SJSA1 (cell line): ENCODE results near the gene OR2AT4. TPM values are rescaled to one million over a fixed set of nuclear protein-coding genes. Genes with fewer than 3 reads are reported as not detected.
"Not testable (repeated sequence)": the region's sequence is repeated elsewhere in the genome, so short reads cannot be mapped to it uniquely, and the experiment has no call there.

Experiments used
- DNase-seq, 2 experiments: peaks; one replicate each; pipeline ENCODE4 v3.0.0-alpha.2; 2015 to 2020; ENCODE audit warnings: low spot score in 2 of 2, low read depth in 1 of 2
- H3K27ac ChIP-seq: fragments of 250-450 bp; sonication (Bioruptor Pico); 2 replicates; pipeline ENCODE4 v1.5.1; 2020; ENCODE audit warnings: mild to moderate bottlenecking, moderate library complexity
- H3K27me3 ChIP-seq: fragments of 250-450 bp; sonication (Bioruptor Pico); replicated peaks from 2 replicates; pipeline ENCODE4 v1.5.1; 2020; ENCODE audit warnings: mild to moderate bottlenecking, moderate library complexity
- H3K36me3 ChIP-seq: fragments of 250-450 bp; sonication (Bioruptor Pico); 2 replicates; pipeline ENCODE4 v1.5.1; 2020; ENCODE audit warnings: mild to moderate bottlenecking
- H3K4me1 ChIP-seq: fragments of 250-450 bp; sonication (Bioruptor Pico); replicated peaks from 2 replicates; pipeline ENCODE4 v1.6.1; 2021; ENCODE audit warnings: mild to moderate bottlenecking
- H3K4me3 ChIP-seq: fragments of 250-450 bp; sonication (Bioruptor Pico); 2 replicates; pipeline ENCODE4 v1.5.1; 2020; ENCODE audit warnings: mild to moderate bottlenecking
- H3K9me3 ChIP-seq: fragments of 250-450 bp; sonication (Bioruptor Pico); replicated peaks from 2 replicates; pipeline ENCODE4 v1.5.1; 2020; ENCODE audit warnings: mild to moderate bottlenecking
- total RNA-seq: library from RNA; depleted of rRNA; stranded (reverse); fragments of >200 nt; shearing (Covaris generic); gene quantifications from 2 replicates; pipeline ENCODE4 v1.2.3, GENCODE V29; 2014

OR2AT4 gene
- total RNA-seq, 1 experiment from 2014 or later = not detected

- H3K27ac ChIP-seq = no peak overlapping the region
- no peaks in the 10 kb centered on the region for H3K4me1 ChIP-seq
- H3K9me3 ChIP-seq = no peaks in the 10 kb centered on the region
- H3K4me3 ChIP-seq = no peak overlapping the region
- H3K36me3 ChIP-seq = no peaks in the 10 kb centered on the region
- DNase-seq = no peak
- H3K27me3 ChIP-seq = 0 out of 2 replicates have a peak, but pooled peaks cover 3% of the 10 kb centered on the region
These were observed 28.1 kb downstream of the OR2AT4 start for GRCh38 chr11:75068559-75068958.

GRCh38 chr11:75066061-75066460 is 30.6 kb downstream of the OR2AT4 start:
- Histone ChIP-seq H3K36me3 (no peaks in the 10 kb centered on the region), H3K27ac (no peak overlapping the region), H3K4me3 (no peak overlapping the region), H3K9me3 (no peaks in the 10 kb centered on the region), H3K27me3 (0 out of 2 replicates have a peak, but pooled peaks cover 3% of the 10 kb centered on the region), H3K4me1 (no peaks in the 10 kb centered on the region)
- DNase-seq = no peak

GRCh38 chr11:75063741-75064314 is 32.8 kb downstream of the OR2AT4 start:
- Histone ChIP-seq H3K36me3 (no peaks in the 10 kb centered on the region), H3K27ac (no peak overlapping the region), H3K27me3 (0 out of 2 replicates have a peak, but pooled peaks cover 3% of the 10 kb centered on the region), H3K4me3 (no peak overlapping the region), H3K4me1 (no peaks in the 10 kb centered on the region), H3K9me3 (no peaks in the 10 kb centered on the region)
- DNase-seq = no peak

- Histone ChIP-seq H3K4me3 (no peak overlapping the region), H3K9me3 (no peaks in the 10 kb centered on the region), H3K36me3 (no peaks in the 10 kb centered on the region), H3K4me1 (no peaks in the 10 kb centered on the region), H3K27ac (no peak overlapping the region), H3K27me3 (no peaks in the 10 kb centered on the region)
- no peak for DNase-seq
These were observed 37.4 kb downstream of the OR2AT4 start for GRCh38 chr11:75059299-75059698.

DNA sequence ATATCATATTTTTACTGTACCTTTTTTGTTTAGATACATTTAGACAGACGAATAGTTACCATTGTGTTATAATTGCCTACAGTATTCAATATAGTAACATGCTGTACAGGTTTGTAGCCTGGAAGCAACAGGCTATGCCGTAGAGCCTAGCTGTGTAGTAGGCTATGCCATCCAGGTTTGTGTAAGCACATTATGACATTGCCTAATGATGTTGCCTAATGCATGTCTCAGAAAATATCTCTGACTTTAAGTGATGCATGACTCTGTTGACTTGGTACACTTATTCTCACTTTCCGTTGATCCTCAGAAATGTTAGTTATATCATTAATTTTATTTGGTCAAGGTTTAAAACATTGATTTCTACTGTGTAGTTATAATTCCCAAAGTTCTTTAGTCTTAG is 39.9 kb downstream of the OR2AT4 start:
- Histone ChIP-seq H3K9me3 (no peaks in the 10 kb centered on the region), H3K36me3 (no peaks in the 10 kb centered on the region)

GRCh38 chr11:75055511-75055910 is 41.2 kb downstream of the OR2AT4 start:
- H3K27me3 ChIP-seq = no peaks in the 10 kb centered on the region
- H3K9me3 ChIP-seq = no peaks in the 10 kb centered on the region
- no peak for DNase-seq
- H3K27ac ChIP-seq = no peak overlapping the region
- no peak overlapping the region for H3K4me3 ChIP-seq
- H3K36me3 ChIP-seq = no peaks in the 10 kb centered on the region
- H3K4me1 ChIP-seq = no peaks in the 10 kb centered on the region

More for the DNA sequence above, 39.9 kb downstream of the OR2AT4 start:
- H3K4me3 ChIP-seq = no peak overlapping the region
- DNase-seq = no peak
- H3K27ac ChIP-seq = no peak overlapping the region
- no peaks in the 10 kb centered on the region for H3K27me3 ChIP-seq
- H3K4me1 ChIP-seq = no peaks in the 10 kb centered on the region

DNA sequence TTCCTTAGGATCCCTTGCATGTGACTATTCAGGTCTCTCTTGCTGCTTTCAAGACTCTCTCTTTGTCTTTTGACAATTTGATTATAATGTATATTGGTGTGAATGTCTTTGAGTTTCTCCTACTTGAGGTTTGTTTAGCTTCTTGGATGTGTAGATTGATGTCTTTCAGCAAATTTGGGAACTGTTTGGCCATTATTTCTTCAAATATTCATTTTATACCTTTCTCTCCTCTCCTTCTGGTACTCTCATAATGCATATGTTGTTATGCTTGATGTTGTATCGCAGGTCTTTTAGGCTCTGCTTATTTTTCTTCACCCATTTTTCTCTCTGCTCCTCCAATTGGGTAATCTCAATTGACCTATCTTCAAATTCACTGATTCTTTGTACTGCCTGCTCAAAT is 44.2 kb downstream of the OR2AT4 start:
- H3K36me3 ChIP-seq = no peaks in the 10 kb centered on the region
- no peak for DNase-seq
- no peak overlapping the region for H3K27ac ChIP-seq
- H3K9me3 ChIP-seq = no peaks in the 10 kb centered on the region
- no peak overlapping the region for H3K4me3 ChIP-seq
- no peaks in the 10 kb centered on the region for H3K4me1 ChIP-seq
- no peaks in the 10 kb centered on the region for H3K27me3 ChIP-seq

- DNase-seq = no peak
- no peaks in the 10 kb centered on the region for H3K27me3 ChIP-seq
- no peak overlapping the region for H3K4me3 ChIP-seq
- H3K9me3 ChIP-seq = no peaks in the 10 kb centered on the region
- no peak overlapping the region for H3K27ac ChIP-seq
- H3K36me3 ChIP-seq = no peaks in the 10 kb centered on the region
- no peaks in the 10 kb centered on the region for H3K4me1 ChIP-seq
These were observed 45.6 kb downstream of the OR2AT4 start for GRCh38 chr11:75051043-75051442.

- Histone ChIP-seq H3K4me3 (no peak overlapping the region), H3K9me3 (no peaks in the 10 kb centered on the region), H3K36me3 (no peaks in the 10 kb centered on the region), H3K27ac (no peak overlapping the region), H3K4me1 (no peaks in the 10 kb centered on the region), H3K27me3 (no peaks in the 10 kb centered on the region)
- DNase-seq = no peak
These were observed 46.2 kb downstream of the OR2AT4 start for GRCh38 chr11:75050516-75050915.

GRCh38 chr11:75049501-75050266 is 47.0 kb downstream of the OR2AT4 start:
- DNase-seq, H3K4me1 ChIP-seq, H3K36me3 ChIP-seq, H3K27me3 ChIP-seq, H3K4me3 ChIP-seq, H3K9me3 ChIP-seq, H3K27ac ChIP-seq: not testable (repeated sequence)

GRCh38 chr11:75047191-75047590 is 49.5 kb downstream of the OR2AT4 start:
- Histone ChIP-seq H3K27ac (no peak overlapping the region), H3K4me3 (no peak overlapping the region), H3K4me1 (no peaks in the 10 kb centered on the region), H3K36me3 (no peaks in the 10 kb centered on the region), H3K27me3 (no peaks in the 10 kb centered on the region), H3K9me3 (no peaks in the 10 kb centered on the region)
- DNase-seq = no peak

DNA sequence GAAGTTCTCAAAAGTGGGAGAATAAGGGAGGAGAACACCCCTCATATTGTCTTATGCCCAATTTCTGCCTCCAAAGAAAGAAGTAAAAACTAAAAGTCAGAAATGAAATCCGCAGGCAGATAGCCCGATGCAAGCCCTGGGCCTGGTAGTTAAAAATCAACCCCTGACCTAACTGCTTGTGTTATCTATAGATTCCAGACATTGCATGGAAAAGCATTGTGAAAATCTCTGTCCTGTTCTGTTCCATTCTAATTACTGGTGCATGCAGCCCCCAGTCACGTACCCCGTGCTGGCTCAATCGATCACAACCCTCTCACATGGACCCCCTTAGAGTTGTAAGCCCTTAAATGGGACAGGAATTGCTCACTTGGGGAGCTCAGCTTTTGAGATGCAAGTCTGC is 50.0 kb downstream of the OR2AT4 start:
- H3K27me3 ChIP-seq, H3K4me3 ChIP-seq, H3K4me1 ChIP-seq, H3K36me3 ChIP-seq, H3K9me3 ChIP-seq, DNase-seq, H3K27ac ChIP-seq: not testable (repeated sequence)

GRCh38 chr11:75044381-75045170 is 52.1 kb downstream of the OR2AT4 start:
- H3K9me3 ChIP-seq = not testable (repeated sequence)

DNA sequence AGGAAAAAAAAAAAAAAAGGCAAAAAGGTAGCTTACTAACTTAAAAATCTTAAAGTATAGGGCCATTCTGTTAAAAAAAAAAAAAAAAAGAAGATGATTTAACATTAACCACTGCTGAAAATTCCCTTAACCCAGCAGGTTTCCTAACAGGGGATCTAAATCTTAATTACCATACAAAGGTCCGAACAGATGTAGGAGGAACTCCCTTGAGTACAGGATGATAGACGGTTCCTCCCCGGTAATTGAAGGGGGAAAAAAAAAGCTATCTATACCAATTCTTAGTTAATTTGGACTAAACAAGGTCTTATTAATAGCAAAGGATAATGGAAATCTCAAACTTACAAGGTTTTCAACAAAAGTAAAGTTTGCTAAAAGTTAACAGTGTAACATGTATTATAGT is 54.9 kb downstream of the OR2AT4 start:
- H3K36me3 ChIP-seq, H3K4me1 ChIP-seq, DNase-seq, H3K27ac ChIP-seq, H3K9me3 ChIP-seq, H3K4me3 ChIP-seq, H3K27me3 ChIP-seq: not testable (repeated sequence)

More at GRCh38 chr11:75044381-75045170, 52.1 kb downstream of the OR2AT4 start:
- H3K4me3 ChIP-seq, H3K27ac ChIP-seq, H3K36me3 ChIP-seq, DNase-seq, H3K27me3 ChIP-seq, H3K4me1 ChIP-seq: not testable (repeated sequence)
